ENCODE results near the gene GNG4.
"Not testable (repeated sequence)": the region's sequence is repeated elsewhere in the genome, so short reads cannot be mapped to it uniquely, and the experiment has no call there.

The GNG4 gene

GRCh38 chr1:235584973-235585372, 64.6 kb downstream of the GNG4 start:
- no peak for DNase-seq (ENCODE audit: low read depth, low spot score)

- DNase-seq (ENCODE audit: low read depth, low spot score) = no peak
Measured at GRCh38 chr1:235583511-235584001, 66.0 kb downstream of the GNG4 start.

- no peak for DNase-seq (ENCODE audit: low read depth, low spot score)
Measured at GRCh38 chr1:235582130-235582529, 67.5 kb downstream of the GNG4 start.

GRCh38 chr1:235579891-235580290, 69.7 kb downstream of the GNG4 start:
- DNase-seq (ENCODE audit: low read depth, low spot score) = no peak

- no peak for DNase-seq (ENCODE audit: low read depth, low spot score)
Measured at GRCh38 chr1:235575597-235575996, 74.0 kb downstream of the GNG4 start.

GRCh38 chr1:235573880-235574279, 75.7 kb downstream of the GNG4 start:
- no peak for DNase-seq (ENCODE audit: low read depth, low spot score)

GRCh38 chr1:235572971-235573370, 76.6 kb downstream of the GNG4 start:
- not testable (repeated sequence) for DNase-seq (ENCODE audit: low read depth, low spot score)

- no peak for DNase-seq (ENCODE audit: low read depth, low spot score)
Measured at GRCh38 chr1:235571482-235571881, 78.1 kb downstream of the GNG4 start.

- DNase-seq (ENCODE audit: low read depth, low spot score) = no peak
Measured at GRCh38 chr1:235567812-235568503, 81.6 kb downstream of the GNG4 start.

- no peak for DNase-seq (ENCODE audit: low read depth, low spot score)
Measured at GRCh38 chr1:235566084-235566483, 83.5 kb downstream of the GNG4 start.

GRCh38 chr1:235563513-235564061, 86.0 kb downstream of the GNG4 start:
- DNase-seq (ENCODE audit: low read depth, low spot score) = no peak

- no peak for DNase-seq (ENCODE audit: low read depth, low spot score)
Measured at GRCh38 chr1:235562589-235562988, 87.0 kb downstream of the GNG4 start.

- no peak for DNase-seq (ENCODE audit: low read depth, low spot score)
Measured at GRCh38 chr1:235558621-235559169, 90.9 kb downstream of the GNG4 start.

GRCh38 chr1:235557495-235557894, 92.1 kb downstream of the GNG4 start:
- DNase-seq (ENCODE audit: low read depth, low spot score) = no peak

- DNase-seq (ENCODE audit: low read depth, low spot score) = no peak
Measured at GRCh38 chr1:235556807-235557206, 92.8 kb downstream of the GNG4 start.

GRCh38 chr1:235553112-235553551, 96.5 kb downstream of the GNG4 start:
- DNase-seq (ENCODE audit: low read depth, low spot score) = no peak

- no peak for DNase-seq (ENCODE audit: low read depth, low spot score)
Measured at GRCh38 chr1:235552146-235552716, 97.4 kb downstream of the GNG4 start.

GRCh38 chr1:235549351-235550139, 100.0 kb downstream of the GNG4 start:
- no peak for DNase-seq (ENCODE audit: low read depth, low spot score)

- DNase-seq (ENCODE audit: low read depth, low spot score) = not testable (repeated sequence)
Measured at GRCh38 chr1:235546369-235547155, 103.0 kb downstream of the GNG4 start.

GRCh38 chr1:235545292-235545930, 104.2 kb downstream of the GNG4 start:
- no peak for DNase-seq (ENCODE audit: low read depth, low spot score)

GRCh38 chr1:235542845-235543244, 106.7 kb downstream of the GNG4 start:
- not testable (repeated sequence) for DNase-seq (ENCODE audit: low read depth, low spot score)

Measured in smooth muscle cell of the brain vasculature (primary cell).